Panc1 (cell line): ENCODE measurements around the gene OTULIN. TPM values are rescaled to one million over a fixed set of nuclear protein-coding genes. Genes with fewer than 3 reads are reported as not detected.

Source experiments
- ATAC-seq: fragments of 200-7000 bp; cut with Tn5 transposase; 2 replicates; pipeline ENCODE4 v1.9.1; 2020; ENCODE audit warnings: mild to moderate bottlenecking, moderate library complexity
- BruUV-seq: library from RNA; stranded (reverse); fragments of 400-500 nt; replicated peaks from 2 replicates; lab custom pipeline; 2021; lab: Mats Ljungman, UMichigan
- CTCF ChIA-PET: fragments of 300-600 bp; sonication (Branson Sonifier 250); formaldehyde crosslinking; loops from one replicate; lab custom pipeline; 2022; ENCODE audit warnings: antibody characterized with exemption; lab: Charles Lee
- POLR2A ChIA-PET: fragments of 300-600 bp; sonication (Branson Sonifier 250); formaldehyde crosslinking; loops from one replicate; lab custom pipeline; 2022; ENCODE audit warnings: antibody characterized with exemption; lab: Charles Lee
- DNase-seq: peaks from one replicate; pipeline ENCODE4 v3.0.0-alpha.2; 2010; ENCODE audit warnings: low read depth, low spot score
- H3K27ac ChIP-seq: 2 replicates; pipeline ENCODE4 v1.5.1; 2011; ENCODE audit warnings: mild to moderate bottlenecking, low read length, inconsistent platforms
- H3K27me3 ChIP-seq: fragments of 200-500 bp; sonication (Bioruptor generic); 2 replicates; pipeline ENCODE4 v1.6.0; 2014; ENCODE audit warnings: low read length, inconsistent platforms; ENCODE audit not compliant: control insufficient read depth, insufficient read depth
- H3K36me3 ChIP-seq: fragments of 200-500 bp; sonication (Bioruptor generic); 2 replicates; pipeline ENCODE4 v1.5.1; 2014; ENCODE audit warnings: inconsistent platforms, mild to moderate bottlenecking, low read length, moderate library complexity; ENCODE audit not compliant: control insufficient read depth, insufficient read depth
- H3K4me1 ChIP-seq: 2 replicates; pipeline ENCODE4 v1.5.1; 2011; ENCODE audit warnings: inconsistent platforms, mild to moderate bottlenecking, low read length, moderate library complexity; ENCODE audit not compliant: control insufficient read depth, insufficient read depth
- H3K4me3 ChIP-seq, 2 experiments: 2 replicates each; pipeline ENCODE4 v1.5.1; 2011 to 2012; ENCODE audit warnings: low read depth in 2 of 2, low read length in 2 of 2, mild to moderate bottlenecking in 2 of 2, inconsistent platforms in 1 of 2, moderate library complexity in 1 of 2
- H3K9me3 ChIP-seq: fragments of 200-500 bp; sonication (Bioruptor generic); 2 replicates; pipeline ENCODE4 v1.5.1; 2014; ENCODE audit warnings: low read depth, mild to moderate bottlenecking, inconsistent platforms, low read length, moderate library complexity; ENCODE audit not compliant: control insufficient read depth, insufficient read depth
- CTCF ChIP-seq: fragments of 450-650 bp; IDR thresholded peaks from 2 replicates; pipeline ENCODE4 v1.5.1; 2017; ENCODE audit warnings: mild to moderate bottlenecking
- POLR2AphosphoS5 ChIP-seq: IDR thresholded peaks from 2 replicates; pipeline ENCODE4 v1.6.1; 2012; ENCODE audit warnings: mild to moderate bottlenecking, low read depth, low read length, moderate library complexity
- REST ChIP-seq, 2 experiments: IDR thresholded peaks; 2 replicates each; pipeline ENCODE4 v1.6.1; 2011 to 2012; ENCODE audit warnings: low read depth in 2 of 2, control low read depth in 1 of 2, low read length in 1 of 2, mild to moderate bottlenecking in 1 of 2, moderate library complexity in 1 of 2; ENCODE audit not compliant: insufficient read depth in 1 of 2
- SIN3A ChIP-seq: IDR thresholded peaks from 2 replicates; pipeline ENCODE4 v1.6.1; 2012; ENCODE audit warnings: low read depth, mild to moderate bottlenecking, low read length, moderate library complexity, borderline replicate concordance; ENCODE audit not compliant: insufficient read depth
- TCF7L2 ChIP-seq: IDR thresholded peaks from 2 replicates; pipeline ENCODE4 v1.6.1; 2011; ENCODE audit warnings: mild to moderate bottlenecking, low read depth, low read length, inconsistent platforms
- in situ Hi-C: cut with HindIII; loops from 2 replicates; pipeline ENCODE4 v1.10.0; 2016; ENCODE audit warnings: low sequenced_read_pairs, low pct_unique_long_range_greater_than_20kb
- intact Hi-C: fragments of 100-400 bp; cut with micrococcal nuclease; formaldehyde crosslinking; loops from one replicate; pipeline ENCODE4 v1.10.0; 2022; ENCODE audit not compliant: unreplicated experiment
- total RNA-seq: library from RNA; stranded (reverse); gene quantifications from one replicate; pipeline ENCODE4 v1.2.1, GENCODE V29; 2021; ENCODE audit not compliant: unreplicated experiment

The OTULIN gene
- total RNA-seq, 1 experiment from 2014 or later: 40.1 TPM

GRCh38 chr5:14669975-14670374 is 5.5 kb downstream of the OTULIN start:
- H3K27ac ChIP-seq: no peak overlapping the region
- no peak overlapping the region for H3K4me3 ChIP-seq
- no TSS peak for BruUV-seq
- in situ Hi-C loops: no loop called here
- DNase-seq: no peak
- TF ChIP-seq REST (IDR thresholded peaks at IDR 0.05; ENCODE audit: insufficient read depth in 1 of 2, low read depth in 2 of 2, low read length in 1 of 2): no peak
- no peak for TF ChIP-seq TCF7L2
- TF ChIP-seq CTCF: no peak
- no peak for TF ChIP-seq SIN3A
- no peak for TF ChIP-seq POLR2AphosphoS5
- CTCF ChIA-PET: no interaction called here
- no peaks in the 10 kb centered on the region for H3K27me3 ChIP-seq
- ATAC-seq: no peak
- POLR2A ChIA-PET: no interaction called here
- no peaks in the 10 kb centered on the region for H3K9me3 ChIP-seq
- peaks cover 37% of the 10 kb centered on the region for H3K4me1 ChIP-seq
- intact Hi-C loops: no loop called here
- H3K36me3 ChIP-seq: no peaks in the 10 kb centered on the region

- ChIA-PET POLR2A (no interaction called here), CTCF (no interaction called here)
- Histone ChIP-seq H3K27me3 (no peaks in the 10 kb centered on the region), H3K9me3 (no peaks in the 10 kb centered on the region), H3K4me3 (no peak overlapping the region), H3K27ac (no peak overlapping the region), H3K4me1 (peaks cover 30% of the 10 kb centered on the region), H3K36me3 (no peaks in the 10 kb centered on the region; the same call in 1 of the 2 replicates)
- ATAC-seq (no peak), DNase-seq (no peak)
- in situ Hi-C loops: no loop called here
- no TSS peak for BruUV-seq
- TF ChIP-seq TCF7L2: peak; percentile 49; the same call in 1 of the 2 replicates
- no peak for TF ChIP-seq CTCF
- intact Hi-C loops: no loop called here
Observed at GRCh38 chr5:14671414-14671813, 6.9 kb downstream of the OTULIN start.
